MV-4-11 (cell line): Measurements from ENCODE around the gene SARM1.
A peak's percentile ranks its signal among the peaks of the same experiment; 100 is the strongest.
"Not testable (repeated sequence)": the region's sequence is repeated elsewhere in the genome, so short reads cannot be mapped to it uniquely, and the experiment has no call there.

Experiments used
- DNase-seq: peaks from one replicate; lab custom pipeline; 2025; lab: John Stamatoyannopoulos, UW

SARM1 gene

DNA sequence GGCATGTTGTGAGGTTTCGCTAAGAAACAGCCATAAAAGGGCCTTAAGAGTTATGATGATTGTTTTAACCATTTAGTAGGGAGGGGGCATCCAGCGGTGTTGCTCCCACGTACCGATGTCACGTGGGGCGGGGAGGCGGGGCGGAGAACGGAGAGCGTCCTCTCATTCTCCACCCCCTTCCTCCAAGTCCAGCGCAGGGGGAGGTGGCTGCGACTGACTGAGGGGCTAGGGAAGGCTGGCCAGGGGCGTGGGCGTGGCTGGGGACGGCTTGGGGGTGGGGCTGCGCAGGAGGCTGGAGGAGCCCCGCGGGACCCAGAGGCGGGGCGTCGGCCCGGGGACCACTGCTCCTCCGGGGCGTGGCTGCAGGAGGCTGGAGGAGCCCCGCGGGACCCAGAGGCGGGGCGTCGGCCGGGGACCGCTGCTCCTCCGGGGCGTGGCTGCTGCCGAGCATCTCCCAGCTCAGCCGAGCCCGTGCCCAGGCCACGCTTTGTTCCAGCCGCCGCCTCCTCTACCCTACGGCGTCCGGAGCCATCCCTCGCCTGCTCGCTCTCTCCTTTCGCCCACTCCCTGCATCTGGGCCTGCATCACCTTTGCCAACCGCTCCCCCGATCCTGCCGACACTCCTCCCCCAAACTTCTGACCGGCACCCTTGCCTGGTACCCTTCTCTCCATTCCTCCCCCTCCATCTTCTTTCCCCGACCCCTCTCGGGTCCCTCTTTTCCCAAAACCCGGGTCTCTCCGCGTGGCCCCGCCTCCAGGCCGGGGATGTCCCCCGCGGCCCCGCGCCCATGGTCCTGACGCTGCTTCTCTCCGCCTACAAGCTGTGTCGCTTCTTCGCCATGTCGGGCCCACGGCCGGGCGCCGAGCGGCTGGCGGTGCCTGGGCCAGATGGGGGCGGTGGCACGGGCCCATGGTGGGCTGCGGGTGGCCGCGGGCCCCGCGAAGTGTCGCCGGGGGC is at the start of gene SARM1:
SARM1 (plus strand) TSS at position 450 of the 958 bp plus-strand sequence; CDS start at position 789, 339 bp downstream.
- DNase-seq = no peak

DNA sequence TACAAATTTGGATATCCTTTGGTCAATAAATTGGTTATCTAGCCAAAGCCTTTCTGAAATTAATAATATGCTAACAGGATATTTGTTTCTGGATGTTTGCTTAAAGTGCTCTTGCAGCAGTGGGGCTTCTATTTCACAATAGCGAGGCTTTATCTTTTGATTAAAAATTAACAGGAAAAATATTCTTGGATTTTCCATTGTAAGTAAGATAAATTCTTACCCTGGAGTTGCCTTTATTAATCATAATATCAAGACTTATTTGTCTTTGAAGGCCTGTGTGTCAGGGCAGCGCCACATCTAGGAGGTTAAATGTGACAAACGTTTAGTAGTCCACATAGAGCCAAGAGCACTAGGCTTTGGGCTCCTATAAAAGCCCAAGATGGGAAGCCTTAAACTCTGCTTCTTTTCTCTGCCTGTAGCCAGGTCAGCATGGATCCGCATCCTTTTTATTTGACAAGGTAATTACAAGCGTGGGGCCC is 47.2 kb upstream of the SARM1 start:
- DNase-seq = no peak

DNA sequence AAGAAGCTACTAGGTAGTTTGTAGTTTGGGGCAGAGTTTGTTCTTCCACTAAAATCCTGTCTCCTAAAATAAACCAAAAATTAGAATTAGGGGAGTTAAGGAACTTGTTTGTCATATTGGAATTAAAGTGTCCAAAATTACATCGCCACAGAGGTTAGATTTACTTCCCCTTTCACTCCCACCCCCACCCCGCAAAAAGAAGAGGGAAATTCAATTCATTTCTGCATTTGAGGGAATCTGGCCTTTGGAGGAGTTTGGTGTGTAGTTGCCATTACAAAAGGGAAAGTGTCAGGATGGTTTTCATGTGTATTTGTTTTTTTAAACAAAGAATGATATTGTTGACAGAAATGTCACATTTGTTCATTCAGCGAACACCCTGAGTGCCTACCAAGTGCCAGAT is 46.7 kb upstream of the SARM1 start:
- DNase-seq = peak; percentile 64

DNA sequence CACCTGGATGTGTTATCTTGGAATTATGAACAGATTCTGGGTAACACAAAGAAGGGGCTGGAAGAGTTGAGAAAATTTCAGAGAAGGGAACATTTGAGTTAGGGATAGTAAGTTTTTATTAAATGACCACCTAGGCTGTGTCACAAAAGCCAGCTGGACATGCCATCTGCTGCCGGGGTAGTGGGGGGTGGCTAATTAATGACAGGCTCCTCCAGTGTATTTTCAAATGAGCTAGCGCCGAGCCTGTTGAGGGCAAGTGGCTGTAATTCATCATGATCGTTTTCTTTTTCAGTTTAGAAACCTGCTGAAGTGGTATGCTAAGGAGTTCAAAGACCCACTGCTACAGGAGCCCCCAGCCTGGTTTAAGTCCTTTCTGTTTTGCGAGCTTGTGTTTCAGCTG is 46.3 kb upstream of the SARM1 start:
- no peak for DNase-seq

DNA sequence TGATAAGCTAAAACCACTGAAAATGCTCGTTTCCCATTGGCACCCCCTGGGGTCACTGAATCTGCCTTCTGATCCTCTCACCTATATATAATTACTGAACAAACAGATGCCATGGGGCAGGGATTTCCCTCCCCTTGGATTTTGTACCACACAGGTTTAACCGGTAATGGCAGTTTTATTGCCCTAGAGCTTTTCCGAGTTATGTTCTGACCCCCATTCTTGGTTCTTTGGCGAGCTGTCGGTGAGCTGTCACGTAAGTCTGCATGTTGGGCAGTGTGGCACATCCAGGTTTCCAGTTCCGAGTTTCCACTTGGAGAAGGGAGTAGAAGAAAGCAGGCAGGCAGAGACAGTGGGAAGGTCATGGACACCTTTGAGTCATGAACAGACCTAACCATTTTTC is 45.4 kb upstream of the SARM1 start:
- DNase-seq = no peak

DNA sequence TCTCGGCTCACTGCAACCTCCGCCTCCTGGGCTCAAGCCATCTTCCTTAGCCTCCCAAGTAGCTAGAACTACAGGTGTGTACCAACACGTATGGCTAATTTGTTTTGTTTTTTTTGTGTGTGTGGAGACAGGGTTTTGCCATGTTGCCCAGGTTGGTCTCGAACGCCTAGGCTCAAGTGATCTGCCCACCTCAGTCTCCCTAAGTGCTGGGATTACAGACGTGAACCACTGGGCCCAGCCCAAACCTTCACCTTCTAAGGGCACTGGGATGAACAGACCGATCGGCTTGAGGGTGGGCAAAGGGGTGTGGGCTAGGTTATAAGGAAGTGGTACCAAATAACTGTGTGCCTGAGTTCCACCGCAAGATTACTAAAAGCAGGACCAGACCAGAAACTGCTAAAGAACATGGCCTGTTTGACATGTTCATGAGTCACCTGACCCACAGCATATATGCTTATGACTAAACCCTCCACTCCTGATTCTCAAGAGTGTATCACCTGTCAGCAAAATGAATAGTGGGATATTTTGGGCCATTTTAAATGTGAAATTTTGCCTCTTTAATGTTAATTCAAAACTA is 44.4 kb upstream of the SARM1 start:
- DNase-seq = no peak

DNA sequence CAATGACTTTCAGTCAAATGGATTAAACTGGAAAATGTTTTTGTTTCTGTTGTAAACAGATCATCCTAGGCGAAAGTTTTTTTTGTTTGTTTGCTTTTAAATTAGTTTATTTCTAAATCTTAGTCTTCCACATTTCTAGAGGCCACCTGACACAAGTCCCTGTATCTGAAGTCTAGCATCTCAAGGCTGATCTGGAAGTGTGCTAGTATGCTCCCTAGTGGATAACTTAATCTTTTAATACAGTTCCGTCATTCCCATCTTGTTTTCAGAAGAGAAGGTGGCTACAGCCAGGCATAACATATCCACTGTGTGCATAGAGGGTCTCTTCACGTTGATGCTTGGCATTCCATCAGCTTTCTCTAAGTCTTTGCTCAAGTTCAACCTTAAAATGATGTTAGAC is 43.8 kb upstream of the SARM1 start:
- DNase-seq = no peak

DNA sequence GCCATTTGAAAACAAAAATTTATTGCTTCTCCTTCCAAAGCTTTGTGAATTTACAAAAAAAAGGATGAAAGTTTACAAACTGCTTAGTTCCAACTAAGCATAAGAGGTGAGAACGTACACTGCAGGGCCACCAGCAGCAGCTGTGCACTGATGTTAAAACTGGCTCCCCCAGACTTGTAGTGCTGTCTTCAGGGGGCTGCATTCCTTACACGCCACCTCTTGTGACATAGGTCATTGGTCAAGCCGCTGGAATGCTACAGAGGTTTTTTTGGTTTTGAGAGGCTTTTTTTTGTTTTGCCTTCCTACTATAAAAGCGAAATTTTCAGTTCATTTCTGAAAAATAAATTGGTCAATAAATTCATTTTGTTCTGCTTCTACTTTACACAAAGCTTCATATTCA is 43.2 kb upstream of the SARM1 start:
- no peak for DNase-seq

DNA sequence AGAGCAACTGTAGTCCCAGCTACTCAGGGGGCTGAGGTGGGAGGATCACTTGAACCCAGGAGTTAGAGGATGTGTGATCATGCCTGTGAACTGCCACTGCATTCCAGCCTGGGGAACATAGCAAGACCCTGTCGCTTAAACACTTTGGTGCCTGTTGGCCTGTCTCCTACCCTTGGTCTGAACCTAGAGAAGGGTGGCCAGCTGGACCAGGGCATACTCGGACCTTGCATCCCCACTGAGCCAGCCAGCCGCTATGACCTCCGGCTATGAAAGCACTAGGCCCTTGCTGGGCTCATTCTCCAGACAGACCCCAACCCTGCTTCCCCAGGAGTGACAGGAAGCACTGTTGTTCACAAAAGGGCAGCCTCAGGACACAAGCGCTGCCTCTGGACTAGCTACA is 40.8 kb upstream of the SARM1 start:
- no peak for DNase-seq

DNA sequence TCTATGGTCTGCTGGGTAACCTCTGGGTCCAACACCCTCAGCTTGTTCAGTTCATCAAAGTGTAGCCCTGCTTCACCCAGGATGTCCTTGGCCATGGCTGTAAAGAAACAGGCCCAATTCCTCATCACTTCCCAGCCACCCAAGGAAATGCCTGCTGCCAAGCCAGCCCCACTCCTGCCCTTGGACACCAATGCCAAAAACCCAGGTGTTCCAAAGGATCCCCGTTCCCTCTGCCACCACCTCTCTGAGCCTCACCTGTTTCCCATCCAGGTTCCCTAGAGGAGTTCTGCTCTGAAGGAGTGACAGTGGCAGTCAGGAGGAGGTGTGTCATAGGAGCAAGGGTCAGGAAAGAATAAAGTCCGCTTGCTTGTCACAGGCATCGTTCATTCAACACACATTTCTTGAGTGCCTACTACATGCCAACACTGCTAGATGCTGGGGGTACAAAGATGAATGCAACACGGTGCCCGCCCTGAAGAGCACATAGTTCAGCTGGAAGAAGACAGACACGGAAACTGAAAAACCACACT is 39.5 kb upstream of the SARM1 start:
- no peak for DNase-seq

DNA sequence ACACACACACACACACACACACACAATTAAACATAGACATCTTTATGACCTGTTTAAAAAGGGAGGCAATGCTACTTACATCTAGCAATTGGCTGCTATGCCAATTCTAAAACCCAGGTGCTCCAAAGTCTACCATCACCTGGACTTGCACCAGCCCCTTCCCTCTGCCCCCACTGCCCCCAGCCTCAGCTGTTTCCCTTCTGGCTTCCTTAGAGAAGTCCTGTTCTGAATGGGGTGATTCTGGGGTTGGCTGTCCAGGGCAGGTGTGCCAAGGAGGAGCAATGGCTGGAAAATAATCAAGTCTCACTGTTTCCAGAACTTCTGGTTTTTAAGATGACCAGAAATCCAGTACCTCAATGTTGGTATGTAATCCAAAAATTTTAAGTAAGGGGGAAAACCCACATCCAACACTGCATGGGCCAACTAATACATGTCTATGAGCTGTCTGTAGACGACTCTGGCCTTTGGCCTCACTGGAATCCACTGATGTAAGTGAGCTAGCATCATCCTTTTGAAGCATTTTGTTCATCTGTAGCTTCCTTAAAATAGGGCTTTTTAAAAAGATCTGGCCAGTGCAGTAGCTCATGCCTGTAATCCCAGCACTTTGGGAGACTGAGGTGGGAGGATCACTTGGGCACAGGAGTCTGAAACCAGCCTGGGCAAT is 38.3 kb upstream of the SARM1 start:
- DNase-seq = no peak

DNA sequence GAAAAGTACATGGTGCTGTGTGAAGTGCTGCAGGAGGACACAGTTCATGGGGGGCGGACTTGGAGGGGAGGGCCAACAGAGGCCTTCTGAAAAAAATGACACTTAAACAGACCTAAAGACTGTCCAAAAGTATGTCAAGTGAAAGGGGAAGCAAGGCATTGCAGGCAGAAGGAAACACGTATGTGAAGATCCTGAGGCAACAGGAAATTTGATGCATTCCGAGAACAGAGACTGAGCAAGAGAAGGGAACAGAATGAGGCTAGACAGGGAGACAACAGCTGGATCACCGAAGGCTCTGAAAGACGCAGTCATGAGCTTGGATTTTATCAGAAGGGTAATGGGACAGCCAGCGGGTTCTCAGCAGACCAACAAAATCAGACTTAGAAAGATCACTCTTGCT is 37.3 kb upstream of the SARM1 start:
- DNase-seq = peak; percentile 64

DNA sequence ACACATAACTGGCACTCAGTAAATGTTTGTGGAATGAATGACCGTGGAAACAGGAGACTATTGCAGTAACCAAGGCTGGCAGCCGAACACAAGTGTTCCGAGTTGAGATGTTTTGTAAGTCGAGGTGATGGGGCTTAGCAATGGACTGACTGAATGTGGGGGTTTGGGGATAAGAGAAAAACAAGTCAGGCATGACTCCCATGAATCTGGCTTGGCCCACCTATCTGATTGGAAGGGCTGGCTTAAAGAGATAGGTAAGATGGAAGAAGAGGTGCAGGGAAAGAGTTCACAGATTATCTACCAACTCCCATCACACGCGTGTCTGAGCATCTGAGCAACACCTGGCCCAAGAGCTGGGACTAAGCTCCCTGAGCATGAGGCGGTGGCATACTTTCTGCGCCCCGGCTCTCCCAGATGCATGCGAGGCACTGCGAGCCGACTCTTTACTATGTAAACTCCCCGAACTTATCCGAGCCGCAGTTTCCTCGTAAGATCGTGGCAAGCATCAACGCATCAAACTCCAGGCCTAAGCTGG is 36.8 kb upstream of the SARM1 start:
- no peak for DNase-seq

DNA sequence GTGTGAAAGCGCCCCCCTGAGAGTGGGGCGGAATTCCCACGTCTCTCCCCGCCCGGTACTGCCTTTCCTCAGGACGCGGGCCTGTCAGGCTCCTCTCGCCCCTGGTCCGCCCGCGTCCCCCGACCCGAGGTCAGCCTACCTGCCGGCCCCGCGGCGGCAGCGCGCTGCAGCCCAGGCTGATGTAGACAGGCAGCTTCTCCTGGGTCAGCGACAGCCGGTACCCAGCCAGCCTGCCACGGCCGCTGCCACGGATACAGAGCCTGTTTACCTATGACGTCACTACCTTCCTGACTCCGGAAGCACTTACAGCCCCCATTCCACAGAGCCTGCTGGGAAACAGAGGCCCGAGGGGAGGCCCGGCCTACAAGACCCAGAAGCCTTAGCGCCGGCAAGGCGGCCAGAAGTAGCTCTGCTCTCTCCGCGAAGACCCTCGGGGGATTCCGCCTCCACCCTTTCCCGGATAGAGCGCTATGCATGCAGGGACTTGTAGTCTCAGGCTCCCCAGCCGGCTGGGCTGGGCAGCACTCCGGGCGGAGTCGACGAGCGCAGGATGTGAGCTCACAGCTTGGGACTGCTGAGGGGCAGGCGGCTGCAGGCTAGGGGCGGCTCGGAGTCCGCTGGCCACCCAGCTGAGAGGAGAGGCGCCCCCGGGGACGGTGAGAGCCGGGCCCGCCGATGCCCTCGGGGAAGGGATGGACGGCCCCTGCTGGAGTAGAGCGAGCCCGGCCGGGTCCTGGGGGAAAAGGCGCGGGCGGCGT is 36.1 kb upstream of the SARM1 start, which contains the start of the genes IFT20 and TNFAIP1:
IFT20 (minus strand) TSS at position 272 of the 758 bp plus-strand sequence. CDS start 3,487 bp downstream, outside the sequence.
TNFAIP1 (plus strand) TSS at position 561 of the 758 bp plus-strand sequence. CDS start 3,761 bp downstream, outside the sequence.
- peak; percentile 99 for DNase-seq

DNA sequence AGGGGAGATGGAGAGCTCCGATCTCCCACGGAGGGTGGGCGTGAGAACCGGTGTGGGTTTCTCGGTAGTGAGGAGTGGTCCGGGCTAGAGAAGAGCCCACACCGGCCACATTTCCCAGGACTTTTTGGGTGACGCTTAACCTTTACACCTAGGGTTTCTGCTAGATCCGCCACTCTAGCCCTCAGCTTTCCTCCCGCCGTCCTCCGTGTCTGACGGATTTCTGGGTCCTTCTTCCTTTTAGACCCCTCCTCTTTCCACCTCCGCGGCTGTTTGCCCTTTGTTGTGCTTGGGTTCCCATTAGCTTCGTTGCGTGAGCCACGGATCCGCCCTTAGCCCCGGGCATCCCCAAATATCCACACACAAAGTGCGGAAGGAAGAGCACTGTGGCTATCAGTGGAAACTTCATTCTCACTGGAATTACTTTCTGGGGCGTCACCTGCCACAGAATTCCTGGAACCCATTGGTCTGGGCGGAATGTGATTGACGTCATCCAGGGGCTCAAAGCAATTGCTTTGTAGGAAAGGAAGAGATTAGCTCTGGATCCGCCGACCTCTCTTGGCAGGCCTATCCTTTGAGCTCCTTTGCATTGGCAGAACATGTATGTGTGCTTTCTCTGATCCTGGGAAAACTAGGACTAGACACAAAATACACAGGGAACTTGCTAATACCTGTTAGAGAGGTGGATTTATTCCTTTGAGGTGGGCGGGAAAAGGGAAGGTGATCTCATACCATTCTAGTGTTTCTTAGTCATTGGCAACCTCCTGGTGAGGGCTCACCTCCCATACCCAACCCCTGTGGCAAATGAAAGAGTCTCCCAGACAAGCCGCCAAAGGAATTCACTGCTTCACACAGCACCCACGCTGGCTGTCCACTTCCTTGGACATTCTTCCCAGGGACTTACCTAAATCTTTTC is 35.3 kb upstream of the SARM1 start:
- DNase-seq = no peak

DNA sequence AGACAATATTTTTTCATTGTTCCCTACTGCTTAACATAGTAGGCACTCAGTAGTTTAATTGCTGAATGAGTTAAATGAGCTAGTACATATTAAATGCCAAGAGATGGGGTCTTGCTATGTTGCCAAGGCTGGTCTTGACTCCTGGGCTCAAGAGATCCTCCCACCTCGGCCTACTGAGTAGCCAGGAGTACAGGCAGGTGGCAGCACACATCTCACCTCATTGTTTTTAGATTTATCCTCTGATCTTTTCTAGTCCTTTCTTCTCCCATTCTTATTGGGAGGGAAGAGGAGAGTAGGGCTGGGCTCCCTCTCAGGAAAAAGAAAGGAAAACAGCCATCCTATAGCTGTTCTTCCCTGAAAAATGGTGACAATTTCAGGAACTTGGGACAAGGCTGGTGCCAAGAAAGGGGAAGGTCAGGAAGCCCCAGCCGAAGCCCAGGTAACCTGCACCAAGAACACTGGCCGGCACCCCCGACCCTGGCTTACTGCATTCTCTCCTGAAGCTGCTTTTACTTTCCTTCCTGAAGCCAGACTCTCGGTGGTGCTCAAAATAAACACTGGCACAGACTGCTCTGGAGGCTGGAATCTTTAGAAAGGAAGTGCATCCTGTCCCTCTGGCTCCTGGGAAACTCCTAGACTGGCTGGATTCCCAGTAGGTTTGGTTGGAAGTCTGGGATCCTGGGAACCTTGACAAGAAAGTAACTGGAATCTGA is 33.3 kb upstream of the SARM1 start:
- DNase-seq = no peak

DNA sequence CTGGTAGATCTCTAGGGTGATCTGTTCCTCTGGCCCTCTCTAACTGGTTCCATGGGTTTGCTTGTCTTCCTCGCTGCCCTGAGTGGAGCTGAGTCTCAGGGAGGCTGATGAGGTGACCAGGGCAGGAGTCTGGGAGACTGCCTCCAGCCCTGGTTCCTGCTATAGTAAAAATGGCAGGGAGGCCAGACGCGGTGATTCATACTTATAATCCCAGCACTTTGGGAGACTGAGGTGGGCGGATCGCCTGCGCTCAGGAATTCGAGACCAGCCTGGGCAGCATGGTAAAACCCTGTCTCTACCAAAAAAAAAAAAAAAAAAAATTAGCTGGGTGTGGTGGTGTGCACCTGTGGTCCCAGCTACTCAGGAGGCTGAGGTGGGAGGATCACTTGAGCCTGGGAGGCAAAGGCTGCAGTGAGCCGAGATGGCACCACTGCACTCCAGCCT is 32.7 kb upstream of the SARM1 start:
- DNase-seq = not testable (repeated sequence)

DNA sequence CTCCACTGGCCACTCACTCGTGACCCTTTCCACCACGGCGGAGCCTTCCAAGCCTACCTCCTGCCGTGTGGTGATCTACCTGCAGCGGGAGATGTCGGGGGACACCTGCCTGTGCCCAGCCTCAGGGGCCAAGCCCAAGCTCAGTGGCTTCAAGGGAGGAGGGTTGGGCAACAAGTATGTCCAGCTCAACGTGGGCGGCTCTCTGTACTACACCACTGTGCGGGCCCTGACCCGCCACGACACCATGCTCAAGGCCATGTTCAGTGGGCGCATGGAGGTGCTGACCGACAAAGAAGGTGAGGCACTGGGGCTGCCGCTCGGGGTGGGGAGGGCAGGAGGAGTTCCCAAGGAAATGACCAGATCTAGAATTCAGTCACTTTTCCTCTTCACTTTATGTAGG is 32.1 kb upstream of the SARM1 start:
- no peak for DNase-seq

DNA sequence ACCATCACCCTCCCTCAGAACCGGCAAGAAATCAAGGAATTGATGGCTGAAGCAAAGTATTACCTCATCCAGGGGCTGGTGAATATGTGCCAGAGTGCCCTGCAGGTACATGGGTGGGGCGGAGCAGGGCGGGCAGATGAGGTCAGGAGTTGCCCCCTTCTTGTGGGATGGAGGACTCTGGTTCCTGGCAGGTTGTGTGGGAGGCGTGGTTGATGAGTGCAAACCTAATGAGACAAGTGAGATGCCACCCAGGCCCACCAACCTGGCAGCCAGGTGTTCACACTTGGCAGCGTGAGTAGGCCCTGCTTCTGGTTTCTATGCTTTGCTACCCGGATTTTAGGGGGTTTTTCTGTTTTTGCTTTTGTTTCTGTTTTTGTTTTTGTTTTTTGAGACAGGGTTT is 31.1 kb upstream of the SARM1 start:
- DNase-seq = no peak
